Stomach (tissue), 9 donors: ENCODE results near the gene OLFML2A. TPM values are rescaled to one million over a fixed set of nuclear protein-coding genes. Genes with fewer than 3 reads are reported as not detected.

ENCODE experiments used
- DNase-seq, 2 donors: peaks; one replicate each; pipeline versions ENCODE4 v3.0.0 to v3.0.0-alpha.2; 2013 to 2019
- H3K27ac ChIP-seq, 5 donors: fragments of 200-600 bp in 4 of 5; sonication (generic) in 4 of 5; one replicate each; pipeline ENCODE4 v1.5.1; 2013 to 2019; ENCODE audit warnings: mild to moderate bottlenecking in 1 of 5, moderate library complexity in 1 of 5
- H3K27me3 ChIP-seq, 3 donors: fragments of 200-600 bp; sonication (generic); one replicate each; pipeline ENCODE4 v1.5.1; 2017 to 2019; ENCODE audit warnings: mixed run types in 1 of 3
- H3K36me3 ChIP-seq, 4 donors: fragments of 200-600 bp; sonication (generic); 1 replicate in 3 of 4; 2 replicates in 1 of 4; pipeline ENCODE4 v1.5.1; 2016 to 2019
- H3K4me1 ChIP-seq, 4 donors: fragments of 200-600 bp; sonication (generic); one replicate each; pipeline ENCODE4 v1.5.1; 2016 to 2019
- H3K4me3 ChIP-seq, 4 donors: fragments of 200-600 bp; sonication (generic) in 3 of 4; one replicate each; pipeline ENCODE4 v1.5.1; 2016 to 2019; ENCODE audit warnings: mild to moderate bottlenecking in 1 of 4
- H3K9me3 ChIP-seq, 4 donors: fragments of 200-600 bp; sonication (generic); one replicate each; pipeline ENCODE4 v1.5.1; 2016 to 2019
- EP300 ChIP-seq: sonication (generic); formaldehyde crosslinking; IDR thresholded peaks from one replicate; pipeline ENCODE4 v1.6.1; 2017; ENCODE audit warnings: antibody characterized with exemption
- POLR2A ChIP-seq, 4 donors: fragments of 450-650 bp; IDR thresholded peaks; one replicate each; pipeline ENCODE4 v1.6.1; 2016; ENCODE audit warnings: antibody characterized with exemption in 4 of 4, control low read depth in 2 of 4, mild to moderate bottlenecking in 1 of 4, moderate library complexity in 1 of 4
- POLR2AphosphoS5 ChIP-seq, 3 donors: sonication (generic); formaldehyde crosslinking; IDR thresholded peaks; one replicate each; pipeline ENCODE4 v1.6.1; 2016; ENCODE audit warnings: antibody characterized with exemption in 3 of 3
- WGBS, 5 donors: extraction: QIAGEN DNeasy Blood & Tissue Kit in 3 of 5; methylation state at CpG; one replicate each; pipeline versions ENCODE4 v1.1.5 to v1.1.7; 2013 to 2018; 5-methylcytosine and 5-hydroxymethylcytosine counted together
- intact Hi-C: fragments of 100-400 bp; cut with DNase I; formaldehyde crosslinking; loops from one replicate; pipeline ENCODE4 v1.15.1; 2023; ENCODE audit warnings: low total_unique reads
- polyA plus RNA-seq, 3 donors: library from polyadenylated mRNA; stranded (reverse); fragments of 200-250 nt; gene quantifications; one replicate each; pipeline ENCODE4 v1.2.3, GENCODE V29; 2013
- total RNA-seq, 5 donors: library from RNA; depleted of rRNA; stranded (reverse); fragments of >200 nt; gene quantifications; one replicate each; pipeline versions ENCODE4 v1.1.0 to v1.2.3, GENCODE V29; 2014 to 2016
- TF ChIP-seq, protein P1 (sequence below), 7 experiments: fragments of 450-650 bp in 4 of 7; fragments of 200-600 bp in 3 of 7; sonication (generic) in 3 of 7; IDR thresholded peaks; one replicate each; pipeline ENCODE4 v1.5.1; 2016 to 2019; ENCODE audit warnings: antibody characterized with exemption in 7 of 7, control low read depth in 2 of 7, mild to moderate bottlenecking in 1 of 7
- donor health status: healthy with polysubstance abuse.
- donor health status: Bipolar disorder and iron deficiency.
- donor health status: healthy.

The OLFML2A gene
- total and polyA plus RNA-seq, 8 donors, result 0.56 to 91.2 (median 3.5) TPM

DNA sequence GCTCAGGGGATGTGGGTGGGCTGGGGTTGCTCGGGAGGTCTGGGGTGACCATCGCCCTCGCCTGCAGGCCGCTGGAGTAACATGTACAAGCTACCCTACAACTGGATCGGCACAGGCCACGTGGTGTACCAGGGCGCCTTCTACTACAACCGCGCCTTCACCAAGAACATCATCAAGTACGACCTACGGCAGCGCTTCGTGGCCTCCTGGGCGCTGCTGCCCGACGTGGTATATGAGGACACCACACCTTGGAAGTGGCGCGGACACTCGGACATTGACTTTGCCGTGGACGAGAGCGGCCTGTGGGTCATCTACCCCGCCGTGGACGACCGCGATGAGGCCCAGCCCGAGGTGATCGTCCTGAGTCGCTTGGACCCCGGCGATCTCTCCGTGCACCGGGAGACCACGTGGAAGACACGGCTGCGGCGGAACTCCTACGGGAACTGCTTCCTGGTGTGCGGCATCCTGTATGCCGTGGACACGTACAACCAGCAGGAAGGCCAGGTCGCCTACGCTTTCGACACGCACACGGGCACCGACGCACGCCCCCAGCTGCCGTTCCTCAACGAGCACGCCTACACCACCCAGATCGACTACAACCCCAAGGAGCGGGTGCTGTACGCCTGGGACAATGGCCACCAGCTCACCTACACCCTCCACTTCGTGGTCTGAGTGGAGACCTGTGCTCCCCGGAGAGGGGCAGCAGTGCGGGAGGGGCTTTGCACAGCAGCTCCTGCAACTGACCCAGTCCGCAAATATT lies 33.0 kb downstream of the OLFML2A start:
- intact Hi-C loops, result no loop called here
- 90 to 97% (median 94%) methylated on average over 29 to 60 of the region's 60 CpGs for WGBS, 5 donors
- no peak overlapping the region for H3K27ac ChIP-seq
- peaks cover 0 to 18% (median 5%) of the 10 kb centered on the region in 4 donors for H3K4me1 ChIP-seq
- H3K4me3 ChIP-seq, result no peak overlapping the region
- no peaks in the 10 kb centered on the region for H3K9me3 ChIP-seq
- peaks cover 0 to 8% (median 0%) of the 10 kb centered on the region in 4 donors for H3K36me3 ChIP-seq
- no peak for TF ChIP-seq POLR2A (IDR thresholded peaks at IDR 0.05)
- TF ChIP-seq EP300, result no peak
- TF ChIP-seq, protein P1, sequence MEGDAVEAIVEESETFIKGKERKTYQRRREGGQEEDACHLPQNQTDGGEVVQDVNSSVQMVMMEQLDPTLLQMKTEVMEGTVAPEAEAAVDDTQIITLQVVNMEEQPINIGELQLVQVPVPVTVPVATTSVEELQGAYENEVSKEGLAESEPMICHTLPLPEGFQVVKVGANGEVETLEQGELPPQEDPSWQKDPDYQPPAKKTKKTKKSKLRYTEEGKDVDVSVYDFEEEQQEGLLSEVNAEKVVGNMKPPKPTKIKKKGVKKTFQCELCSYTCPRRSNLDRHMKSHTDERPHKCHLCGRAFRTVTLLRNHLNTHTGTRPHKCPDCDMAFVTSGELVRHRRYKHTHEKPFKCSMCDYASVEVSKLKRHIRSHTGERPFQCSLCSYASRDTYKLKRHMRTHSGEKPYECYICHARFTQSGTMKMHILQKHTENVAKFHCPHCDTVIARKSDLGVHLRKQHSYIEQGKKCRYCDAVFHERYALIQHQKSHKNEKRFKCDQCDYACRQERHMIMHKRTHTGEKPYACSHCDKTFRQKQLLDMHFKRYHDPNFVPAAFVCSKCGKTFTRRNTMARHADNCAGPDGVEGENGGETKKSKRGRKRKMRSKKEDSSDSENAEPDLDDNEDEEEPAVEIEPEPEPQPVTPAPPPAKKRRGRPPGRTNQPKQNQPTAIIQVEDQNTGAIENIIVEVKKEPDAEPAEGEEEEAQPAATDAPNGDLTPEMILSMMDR (IDR thresholded peaks at IDR 0.05), result no peak
- TF ChIP-seq POLR2AphosphoS5 (IDR thresholded peaks at IDR 0.05), result no peak
- no peaks in the 10 kb centered on the region for H3K27me3 ChIP-seq
- no peak for DNase-seq

DNA sequence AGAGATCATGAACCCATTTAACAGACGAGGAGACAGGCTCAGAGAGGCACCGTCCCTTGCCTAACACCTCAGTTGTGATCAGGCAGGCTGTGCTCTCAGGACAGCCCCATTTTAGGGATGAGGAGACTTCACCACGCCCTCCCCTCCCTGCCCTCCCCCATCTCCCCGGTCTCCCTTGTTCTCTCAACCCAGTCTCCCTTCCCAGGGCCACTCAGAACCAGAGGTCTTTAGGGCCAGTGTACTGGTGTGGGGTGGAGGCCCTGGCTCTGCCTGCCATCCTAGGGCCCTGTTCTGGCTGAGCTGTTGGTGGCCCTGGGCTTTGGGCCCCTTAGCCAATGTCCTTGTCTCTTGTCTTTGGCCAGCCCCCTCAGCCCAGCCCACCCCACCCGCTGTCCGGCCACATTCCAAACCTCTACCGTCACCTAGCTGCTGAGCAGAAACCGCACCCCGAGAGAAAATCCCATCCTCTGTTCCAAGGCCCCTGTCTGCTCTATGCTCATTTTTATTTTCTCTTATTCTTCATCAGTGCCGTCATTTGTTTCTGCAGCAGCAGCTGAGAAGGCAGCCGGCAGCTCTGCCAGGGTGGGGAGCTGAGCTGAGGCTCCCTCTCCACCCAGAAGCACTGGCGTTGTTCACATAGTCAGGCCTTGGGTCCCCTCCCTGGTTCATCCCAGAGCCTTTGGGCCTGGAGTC lies 33.9 kb downstream of the OLFML2A start:
- peaks cover 0 to 18% (median 5%) of the 10 kb centered on the region in 4 donors for H3K4me1 ChIP-seq
- WGBS, 5 donors, result 46 to 62% (median 61%) methylated on average over 12 of the region's 12 CpGs
- H3K9me3 ChIP-seq, result no peaks in the 10 kb centered on the region
- no peak overlapping the region for H3K4me3 ChIP-seq
- intact Hi-C loops, result no loop called here
- no peaks in the 10 kb centered on the region for H3K27me3 ChIP-seq
- DNase-seq, result peak in 1 of 2 donors; percentile 90
- no peak for TF ChIP-seq POLR2A (IDR thresholded peaks at IDR 0.05)
- TF ChIP-seq, protein P1 (IDR thresholded peaks at IDR 0.05), result no peak
- no peak for TF ChIP-seq POLR2AphosphoS5 (IDR thresholded peaks at IDR 0.05)
- no peak for TF ChIP-seq EP300
- H3K27ac ChIP-seq, result peak overlapping the region in 4 of 5 donors; percentile 11 to 66 (median 52)
- H3K36me3 ChIP-seq, result peaks cover 0 to 8% (median 0%) of the 10 kb centered on the region in 4 donors

DNA sequence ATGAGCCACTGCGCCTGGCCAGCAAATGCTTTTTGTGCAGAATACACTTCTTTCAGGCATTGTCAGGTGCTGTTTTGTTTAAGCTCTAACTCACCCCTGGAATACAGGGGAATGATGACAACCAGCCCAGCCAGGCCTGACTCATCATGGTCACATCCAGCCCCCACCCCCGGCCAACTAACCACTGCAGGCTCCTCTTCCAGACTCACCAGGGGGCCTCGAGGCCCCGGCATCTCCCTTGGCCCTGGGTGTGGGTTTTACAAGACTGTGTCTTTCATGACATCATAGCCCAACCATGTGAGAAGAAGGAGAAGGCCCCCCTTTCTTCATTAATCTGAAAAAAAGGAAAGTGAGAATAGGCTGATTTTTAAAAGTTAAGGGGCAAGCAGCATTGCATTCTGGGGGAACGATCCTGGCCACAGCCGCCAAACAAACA lies 35.5 kb downstream of the OLFML2A start:
- peak overlapping the region in 3 of 5 donors; percentile 43 to 66 (median 61) for H3K27ac ChIP-seq
- intact Hi-C loops, result no loop called here
- no peaks in the 10 kb centered on the region for H3K9me3 ChIP-seq
- no peak overlapping the region for H3K4me3 ChIP-seq
- 60 to 76% (median 73%) methylated on average over 6 of the region's 6 CpGs for WGBS, 5 donors
- DNase-seq, result peak in 1 of 2 donors; percentile 86
- TF ChIP-seq EP300, result no peak
- no peak for TF ChIP-seq POLR2AphosphoS5 (IDR thresholded peaks at IDR 0.05)
- TF ChIP-seq, protein P1 (IDR thresholded peaks at IDR 0.05), result no peak
- no peak for TF ChIP-seq POLR2A (IDR thresholded peaks at IDR 0.05)
- H3K36me3 ChIP-seq, result peaks cover 0 to 8% (median 0%) of the 10 kb centered on the region in 4 donors
- H3K27me3 ChIP-seq, result no peaks in the 10 kb centered on the region
- peaks cover 0 to 18% (median 5%) of the 10 kb centered on the region in 4 donors for H3K4me1 ChIP-seq

- intact Hi-C loops, result no loop called here
- no peaks in the 10 kb centered on the region for H3K27me3 ChIP-seq
Measured at GRCh38 chr9:124813041-124813440, 36.1 kb downstream of the OLFML2A start.

More at GRCh38 chr9:124813041-124813440, 36.1 kb downstream of the OLFML2A start:
- TF ChIP-seq, protein P1 (IDR thresholded peaks at IDR 0.05), result no peak
- TF ChIP-seq POLR2A (IDR thresholded peaks at IDR 0.05) (no peak), POLR2AphosphoS5 (IDR thresholded peaks at IDR 0.05) (no peak), EP300 (no peak)
- peaks cover 0 to 18% (median 5%) of the 10 kb centered on the region in 4 donors for H3K4me1 ChIP-seq
- peak overlapping the region in 1 of 5 donors; percentile 66 for H3K27ac ChIP-seq
- H3K9me3 ChIP-seq, result no peaks in the 10 kb centered on the region
- H3K36me3 ChIP-seq, result peaks cover 0 to 8% (median 0%) of the 10 kb centered on the region in 4 donors
- DNase-seq, result no peak
- H3K4me3 ChIP-seq, result no peak overlapping the region
- WGBS, 5 donors, result 82 to 94% (median 93%) methylated on average over 7 of the region's 7 CpGs
